GM23248 (cell line): Measurements from ENCODE around the gene PCDHGB3. TPM values are rescaled to one million over a fixed set of nuclear protein-coding genes. Genes with fewer than 3 reads are reported as not detected.
A peak's percentile ranks its signal among the peaks of the same experiment; 100 is the strongest.
"Not testable (repeated sequence)": the region's sequence is repeated elsewhere in the genome, so short reads cannot be mapped to it uniquely, and the experiment has no call there.

ENCODE experiments used
- DNase-seq: peaks from one replicate; pipeline ENCODE4 v3.0.0-alpha.2; 2015
- H2AFZ ChIP-seq: fragments of 200-600 bp; sonication (generic); 2 replicates; pipeline ENCODE4 v1.6.1; 2016; ENCODE audit warnings: antibody characterized with exemption
- H3F3A ChIP-seq: fragments of 200-600 bp; sonication (generic); 2 replicates; pipeline ENCODE4 v1.6.1; 2016; ENCODE audit warnings: mild to moderate bottlenecking, antibody characterized with exemption, mixed run types; ENCODE audit not compliant: insufficient read depth
- H3K27ac ChIP-seq: fragments of 200-600 bp; sonication (generic); 2 replicates; pipeline ENCODE4 v1.5.1; 2016; ENCODE audit warnings: mild to moderate bottlenecking
- H3K27me3 ChIP-seq: fragments of 200-600 bp; sonication (generic); replicated peaks from 2 replicates; pipeline ENCODE4 v1.6.1; 2016; ENCODE audit warnings: mild to moderate bottlenecking; ENCODE audit not compliant: insufficient read depth
- H3K36me3 ChIP-seq: fragments of 200-600 bp; sonication (generic); 2 replicates; pipeline ENCODE4 v1.6.1; 2016; ENCODE audit warnings: low read depth, mild to moderate bottlenecking
- H3K4me1 ChIP-seq: fragments of 200-600 bp; sonication (generic); 2 replicates; pipeline ENCODE4 v1.6.1; 2016; ENCODE audit warnings: mild to moderate bottlenecking; ENCODE audit not compliant: insufficient read depth
- H3K4me2 ChIP-seq: fragments of 200-600 bp; sonication (generic); one replicate; pipeline ENCODE4 v1.6.1; 2016; ENCODE audit warnings: mild to moderate bottlenecking; ENCODE audit not compliant: unreplicated experiment
- H3K4me3 ChIP-seq: fragments of 200-600 bp; sonication (generic); 2 replicates; pipeline ENCODE4 v1.5.1; 2016; ENCODE audit warnings: mild to moderate bottlenecking
- H3K79me2 ChIP-seq: fragments of 200-600 bp; sonication (generic); 2 replicates; pipeline ENCODE4 v1.6.1; 2016; ENCODE audit warnings: mild to moderate bottlenecking; ENCODE audit not compliant: insufficient read depth
- H3K9ac ChIP-seq: fragments of 200-600 bp; sonication (generic); 2 replicates; pipeline ENCODE4 v1.6.1; 2016; ENCODE audit warnings: mild to moderate bottlenecking
- H3K9me2 ChIP-seq: fragments of 200-600 bp; sonication (generic); 2 replicates; pipeline ENCODE4 v1.6.1; 2016; ENCODE audit warnings: mixed run types, mild to moderate bottlenecking, moderate library complexity; ENCODE audit not compliant: insufficient read depth
- H3K9me3 ChIP-seq: fragments of 200-600 bp; sonication (generic); one replicate; pipeline ENCODE4 v1.6.1; 2017; ENCODE audit warnings: low read depth
- H4K20me1 ChIP-seq: fragments of 200-600 bp; sonication (generic); 2 replicates; pipeline ENCODE4 v1.6.0; 2016; ENCODE audit not compliant: insufficient read depth
- EZH2 ChIP-seq: fragments of 200-600 bp; sonication (generic); IDR thresholded peaks from 2 replicates; pipeline ENCODE4 v1.6.1; 2018; ENCODE audit warnings: antibody characterized with exemption, mild to moderate bottlenecking; ENCODE audit not compliant: insufficient read depth, poor library complexity, severe bottlenecking
- EZH2phosphoT487 ChIP-seq: fragments of 200-600 bp; sonication (generic); IDR thresholded peaks from 2 replicates; pipeline ENCODE4 v1.6.1; 2018; ENCODE audit warnings: antibody characterized with exemption, moderate library complexity, mild to moderate bottlenecking, low read depth; ENCODE audit not compliant: insufficient read depth
- WGBS, 2 experiments: methylation state at CpG; one replicate each; pipeline ENCODE4 v1.1.6; 2015 to 2017; ENCODE audit warnings: low lambda C conversion rate in 2 of 2, low coverage in 1 of 2; ENCODE audit errors: missing lambda C conversion rate in 2 of 2; 5-methylcytosine and 5-hydroxymethylcytosine counted together
- in situ Hi-C: fragments of 300-500 bp; cut with MboI; formaldehyde crosslinking; loops from 2 replicates; pipeline ENCODE4 v1.15.0; 2020
- polyA plus RNA-seq: library from polyadenylated mRNA; unstranded; fragments of >200 nt; fragmentation: Nextera tagmentation; extraction: Ambion mirVana; gene quantifications from 2 replicates; pipeline ENCODE4 v1.2.1, GENCODE V29; 2016
- total RNA-seq: library from RNA; depleted of rRNA; stranded (reverse); fragments of >200 nt; shearing (Covaris generic); gene quantifications from 2 replicates; pipeline ENCODE4 v1.2.3, GENCODE V29; 2014

The PCDHGB3 gene
- total and polyA plus RNA-seq, 2 experiments from 2014 or later: 0.95 to 4.0 TPM

GRCh38 chr5:141409598-141410306, 39.7 kb downstream of the PCDHGB3 start:
- H3K4me1 ChIP-seq: no peaks in the 10 kb centered on the region; the same call in 1 of the 2 replicates
- H3K4me3 ChIP-seq: no peak overlapping the region
- no peak overlapping the region for H3K9ac ChIP-seq
- peaks cover 5% of the 10 kb centered on the region; the same call in 1 of the 2 replicates for H3F3A ChIP-seq
- H3K27me3 ChIP-seq: no peaks in the 10 kb centered on the region
- no peak overlapping the region for H3K27ac ChIP-seq
- H3K79me2 ChIP-seq: peaks cover 6% of the 10 kb centered on the region; the same call in 1 of the 2 replicates
- DNase-seq: no peak
- H4K20me1 ChIP-seq: no peaks in the 10 kb centered on the region
- H3K9me2 ChIP-seq: no peaks in the 10 kb centered on the region
- H2AFZ ChIP-seq: no peak overlapping the region
- H3K4me2 ChIP-seq: no peak overlapping the region
- TF ChIP-seq EZH2 (no peak), EZH2phosphoT487 (no peak)
- in situ Hi-C loops: no loop called here
- H3K9me3 ChIP-seq: no peaks in the 10 kb centered on the region
- WGBS, 2 experiments: 28 to 30% methylated on average over 56 to 59 of the region's 64 CpGs
- H3K36me3 ChIP-seq: no peaks in the 10 kb centered on the region

- Histone ChIP-seq H3K4me3 (no peak overlapping the region), H3K9me3 (no peaks in the 10 kb centered on the region), H4K20me1 (no peaks in the 10 kb centered on the region), H3K27me3 (no peaks in the 10 kb centered on the region), H3F3A (peaks cover 5% of the 10 kb centered on the region; the same call in 1 of the 2 replicates), H3K9me2 (no peaks in the 10 kb centered on the region), H2AFZ (no peak overlapping the region), H3K79me2 (peaks cover 6% of the 10 kb centered on the region; the same call in 1 of the 2 replicates), H3K9ac (no peak overlapping the region), H3K36me3 (no peaks in the 10 kb centered on the region), H3K27ac (no peak overlapping the region), H3K4me1 (no peaks in the 10 kb centered on the region; the same call in 1 of the 2 replicates), H3K4me2 (no peak overlapping the region)
- TF ChIP-seq EZH2 (no peak), EZH2phosphoT487 (no peak)
- 52 to 60% methylated on average over 3 of the region's 3 CpGs for WGBS, 2 experiments
- in situ Hi-C loops: no loop called here
- DNase-seq: no peak
Observed at GRCh38 chr5:141411575-141411974, 41.5 kb downstream of the PCDHGB3 start.

DNA sequence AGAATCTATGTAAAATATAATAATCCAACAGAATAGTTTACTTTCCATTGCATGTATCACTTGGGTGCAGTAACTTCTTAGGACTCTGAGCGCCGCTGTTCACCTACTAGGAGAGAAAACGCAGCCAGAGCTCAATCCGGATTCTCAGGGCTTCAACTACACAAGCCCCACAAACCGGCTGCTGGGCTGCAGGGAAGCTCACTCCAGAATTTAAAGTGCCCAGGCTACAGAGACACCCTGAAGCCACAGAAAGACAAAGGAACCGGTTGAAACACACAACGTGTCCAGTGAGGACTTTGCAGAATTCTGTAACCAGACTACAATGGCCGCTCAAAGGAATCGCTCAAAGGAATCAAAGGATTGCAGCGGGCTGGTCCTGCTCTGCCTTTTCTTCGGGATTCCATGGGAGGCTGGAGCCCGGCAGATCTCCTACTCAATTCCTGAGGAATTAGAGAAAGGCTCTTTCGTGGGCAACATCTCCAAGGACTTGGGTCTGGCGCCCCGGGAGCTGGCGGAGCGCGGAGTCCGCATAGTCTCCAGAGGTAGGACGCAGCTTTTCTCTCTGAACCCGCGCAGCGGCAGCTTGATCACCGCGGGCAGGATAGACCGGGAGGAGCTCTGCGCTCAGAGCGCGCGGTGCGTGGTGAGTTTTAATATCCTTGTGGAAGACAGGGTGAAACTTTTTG, 43.0 kb downstream of the PCDHGB3 start, which contains the start of gene PCDHGA10:
Gene PCDHGA10, plus strand, starts transcription at position 134 of the 686 bp plus-strand sequence. Its CDS starts 189 bp downstream, at position 323.
- H4K20me1 ChIP-seq: no peaks in the 10 kb centered on the region
- in situ Hi-C loops: no loop called here
- H3K9me2 ChIP-seq: no peaks in the 10 kb centered on the region
- H3K4me1 ChIP-seq: peaks cover 5% of the 10 kb centered on the region; the same call in 1 of the 2 replicates
- H3K79me2 ChIP-seq: peaks cover 6% of the 10 kb centered on the region; the same call in 1 of the 2 replicates
- peak within 1 kb of the TSS; percentile 87 for H2AFZ ChIP-seq
- 25 to 35% methylated on average over 31 of the region's 31 CpGs for WGBS, 2 experiments
- no peak within 1 kb of the TSS for H3K27ac ChIP-seq
- H3F3A ChIP-seq: peaks cover 2% of the 10 kb centered on the region
- H3K27me3 ChIP-seq: no peaks in the 10 kb centered on the region
- H3K36me3 ChIP-seq: no peaks in the 10 kb centered on the region
- H3K4me3 ChIP-seq: peak within 1 kb of the TSS; percentile 70
- peak within 1 kb of the TSS; percentile 66 for H3K4me2 ChIP-seq
- DNase-seq: peak; percentile 94
- no peak for TF ChIP-seq EZH2phosphoT487
- no peak for TF ChIP-seq EZH2
- peak within 1 kb of the TSS; percentile 35 for H3K9ac ChIP-seq
- no peaks in the 10 kb centered on the region for H3K9me3 ChIP-seq

DNA sequence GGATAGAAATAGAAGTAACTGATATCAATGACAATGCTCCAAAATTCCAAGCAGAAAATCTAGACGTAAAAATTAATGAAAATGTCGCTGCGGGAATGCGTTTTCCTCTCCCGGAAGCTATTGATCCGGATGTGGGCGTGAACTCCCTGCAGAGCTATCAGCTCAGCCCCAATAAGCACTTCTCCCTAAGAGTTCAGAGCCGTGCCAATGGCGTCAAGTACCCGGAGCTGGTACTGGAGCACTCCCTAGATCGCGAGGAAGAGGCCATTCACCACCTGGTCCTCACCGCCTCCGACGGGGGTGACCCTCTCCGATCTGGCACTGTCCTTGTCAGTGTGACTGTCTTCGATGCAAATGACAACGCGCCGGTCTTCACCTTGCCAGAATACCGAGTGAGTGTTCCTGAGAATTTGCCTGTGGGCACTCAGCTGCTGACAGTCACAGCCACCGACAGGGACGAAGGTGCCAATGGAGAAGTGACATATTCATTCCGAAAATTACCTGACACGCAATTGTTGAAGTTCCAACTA, 43.6 kb downstream of the PCDHGB3 start:
- WGBS, 2 experiments: 27% methylated on average over 25 of the region's 25 CpGs

GRCh38 chr5:141414548-141415274, 44.7 kb downstream of the PCDHGB3 start:
- H3K9ac ChIP-seq, H3K9me3 ChIP-seq: not testable (repeated sequence)

More for the DNA sequence above, 43.6 kb downstream of the PCDHGB3 start:
- peak overlapping the region; percentile 35 for H3K9ac ChIP-seq
- no peaks in the 10 kb centered on the region for H3K9me3 ChIP-seq
- H3K9me2 ChIP-seq: no peaks in the 10 kb centered on the region
- no peaks in the 10 kb centered on the region for H3K36me3 ChIP-seq
- H3F3A ChIP-seq: peaks cover 8% of the 10 kb centered on the region
- no peaks in the 10 kb centered on the region for H3K27me3 ChIP-seq
- H3K4me3 ChIP-seq: peak overlapping the region; percentile 70
- H3K4me2 ChIP-seq: peak overlapping the region; percentile 66
- H3K4me1 ChIP-seq: peaks cover 5% of the 10 kb centered on the region; the same call in 1 of the 2 replicates
- in situ Hi-C loops: no loop called here
- TF ChIP-seq EZH2: no peak
- no peak for TF ChIP-seq EZH2phosphoT487
- peaks cover 10% of the 10 kb centered on the region for H3K79me2 ChIP-seq
- peak overlapping the region; percentile 87 for H2AFZ ChIP-seq
- no peak overlapping the region for H3K27ac ChIP-seq
- H4K20me1 ChIP-seq: no peaks in the 10 kb centered on the region
- no peak for DNase-seq

DNA sequence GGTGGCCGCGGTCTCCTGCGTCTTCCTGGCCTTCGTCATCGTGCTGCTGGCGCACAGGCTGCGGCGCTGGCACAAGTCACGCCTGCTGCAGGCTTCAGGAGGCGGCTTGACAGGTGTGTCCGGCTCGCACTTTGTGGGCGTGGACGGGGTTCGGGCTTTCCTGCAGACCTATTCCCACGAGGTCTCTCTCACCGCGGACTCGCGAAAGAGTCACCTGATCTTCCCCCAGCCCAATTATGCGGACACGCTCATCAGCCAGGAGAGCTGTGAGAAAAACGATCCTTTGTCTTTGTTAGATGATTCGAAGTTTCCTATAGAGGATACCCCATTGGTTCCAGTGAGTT, 45.2 kb downstream of the PCDHGB3 start:
- not testable (repeated sequence) for H3K9ac ChIP-seq, H2AFZ ChIP-seq, DNase-seq, H3K9me2 ChIP-seq, H3K4me1 ChIP-seq, H3K27ac ChIP-seq, H3K36me3 ChIP-seq, H4K20me1 ChIP-seq, H3K9me3 ChIP-seq, H3K4me3 ChIP-seq, H3K4me2 ChIP-seq, H3K27me3 ChIP-seq
- Histone ChIP-seq H3F3A (peaks cover 12% of the 10 kb centered on the region), H3K79me2 (peaks cover 16% of the 10 kb centered on the region)
- in situ Hi-C loops: loop anchor here (5.0 kb wide), 1 partner anchor 147 kb away; no protein-coding TSS in a partner anchor
- WGBS, 2 experiments: 57 to 58% methylated on average over 24 of the region's 24 CpGs

More at GRCh38 chr5:141414548-141415274, 44.7 kb downstream of the PCDHGB3 start:
- not testable (repeated sequence) for H3K27ac ChIP-seq, DNase-seq, H3K36me3 ChIP-seq, H2AFZ ChIP-seq, H3K4me2 ChIP-seq, H3K4me3 ChIP-seq, H3K9me2 ChIP-seq, H3K4me1 ChIP-seq, H4K20me1 ChIP-seq, H3K27me3 ChIP-seq
- H3F3A ChIP-seq: peaks cover 11% of the 10 kb centered on the region
- in situ Hi-C loops: loop anchor here (5.0 kb wide), 1 partner anchor 148 kb away; no protein-coding TSS in a partner anchor
- WGBS, 2 experiments: 51 to 54% methylated on average over 33 to 36 of the region's 46 CpGs
- H3K79me2 ChIP-seq: peaks cover 16% of the 10 kb centered on the region
